Embryonic facial prominence (tissue), 1 donor: Measurements from ENCODE around the gene FGGY.
"Not testable (repeated sequence)": the region's sequence is repeated elsewhere in the genome, so short reads cannot be mapped to it uniquely, and the experiment has no call there.

ENCODE experiments used
- DNase-seq: peaks from one replicate; pipeline ENCODE4 v3.0.0-alpha.2; 2016; ENCODE audit errors: extremely low spot score

Gene FGGY

DNA sequence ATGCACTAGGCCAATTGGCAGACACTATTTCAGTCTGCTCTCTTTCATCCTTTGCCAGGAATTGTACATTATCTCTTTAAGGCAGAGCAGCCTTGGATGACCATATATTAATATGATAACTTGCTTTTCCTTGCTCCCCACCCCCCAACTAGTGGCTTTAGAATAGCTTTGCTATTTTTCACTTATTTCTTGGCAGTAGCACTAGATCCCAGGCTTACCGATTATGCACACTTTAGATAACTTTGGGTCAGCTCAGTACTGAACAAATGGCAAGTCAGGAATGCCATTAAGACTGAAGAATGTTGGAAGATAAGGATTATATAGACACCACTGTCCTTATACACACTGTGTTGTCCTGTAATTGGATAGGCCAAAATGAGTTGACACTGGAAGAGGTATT is 146.4 kb downstream of the FGGY start:
- DNase-seq = no peak

DNA sequence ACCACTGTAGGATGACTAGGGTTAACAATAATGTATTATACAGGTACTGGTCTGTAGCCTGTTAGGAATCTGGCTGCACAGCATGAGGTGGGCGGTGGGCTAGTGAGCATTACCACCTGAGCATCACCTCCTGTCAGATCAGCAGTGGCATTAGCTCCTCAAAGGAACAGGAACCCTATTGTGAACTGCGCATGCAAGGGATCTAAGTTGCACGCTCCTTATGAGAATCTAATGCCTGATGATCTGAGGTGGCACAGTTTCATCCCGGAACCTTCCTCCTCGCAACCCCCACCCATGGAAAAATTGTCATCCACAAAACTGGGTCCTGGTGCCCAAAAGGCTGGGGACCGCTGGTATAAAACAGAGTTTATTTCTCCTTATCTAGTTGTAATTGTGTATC is 147.6 kb downstream of the FGGY start:
- no peak for DNase-seq

DNA sequence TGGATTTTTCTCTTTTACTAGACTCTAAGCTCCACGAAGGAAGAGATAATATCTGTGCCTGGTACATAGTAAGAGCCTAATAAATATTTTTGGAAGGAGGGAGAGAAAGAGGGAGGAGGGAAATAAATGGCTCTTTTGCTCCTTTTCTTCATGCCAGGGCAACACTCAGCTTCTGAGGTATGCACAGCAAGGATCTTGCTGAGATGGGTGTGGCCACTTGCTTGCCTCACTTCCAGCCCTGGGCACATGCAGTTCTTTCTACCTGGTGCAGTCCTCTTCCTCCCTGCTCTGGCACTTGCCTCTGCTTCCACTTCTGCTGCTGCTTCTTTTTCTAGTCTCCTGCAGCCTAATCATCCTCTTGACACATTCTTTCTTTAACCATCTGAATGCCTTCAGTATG is 148.1 kb downstream of the FGGY start:
- no peak for DNase-seq

DNA sequence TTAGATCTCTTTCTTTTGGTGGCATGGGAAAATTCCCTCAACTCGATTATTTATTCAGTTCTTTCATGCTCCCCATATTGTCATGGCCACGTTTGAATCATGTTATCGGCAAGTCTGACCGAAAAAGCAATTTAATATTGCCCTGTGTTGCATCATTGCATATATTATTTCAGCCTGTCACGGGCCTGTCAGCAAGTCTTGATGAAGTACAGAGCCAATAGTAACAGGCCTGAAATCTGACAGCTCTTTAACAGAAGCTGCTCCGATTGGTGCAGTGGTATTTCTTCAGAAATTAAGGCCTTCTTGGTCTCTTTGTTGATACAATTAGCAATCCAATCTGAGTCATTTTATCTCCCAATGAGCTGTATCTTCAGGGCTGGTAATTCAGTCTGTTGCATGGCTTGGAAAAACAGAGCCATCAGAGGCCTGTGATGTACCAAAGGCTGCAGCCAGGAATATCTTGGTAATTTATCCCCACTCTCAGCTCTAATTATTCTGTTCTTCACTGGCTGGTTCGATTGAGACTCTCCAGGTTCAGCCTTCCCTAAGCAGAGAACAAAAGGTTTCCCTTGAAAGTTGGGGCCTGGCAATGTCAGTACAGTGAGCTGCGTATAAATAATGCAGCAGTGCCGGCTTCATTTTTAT is 149.5 kb downstream of the FGGY start:
- no peak for DNase-seq

DNA sequence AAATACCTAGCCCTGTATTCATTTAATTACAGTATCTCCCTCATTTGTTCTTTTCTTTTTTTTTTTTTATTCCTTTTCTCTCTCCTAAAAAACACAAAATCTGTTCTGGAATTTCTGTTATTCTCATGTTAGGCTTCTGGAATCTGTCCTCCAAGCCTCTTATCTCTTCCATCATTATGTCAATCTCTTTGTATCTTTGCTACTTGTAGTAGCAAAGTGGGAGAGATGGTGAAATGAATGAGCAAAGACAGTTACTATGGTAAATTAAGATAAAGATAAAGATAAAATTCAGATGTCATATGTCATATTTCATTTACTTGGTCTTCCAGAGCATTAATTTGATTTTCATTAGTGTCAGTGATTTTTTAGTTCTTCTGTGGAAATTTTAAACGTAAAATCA is 155.1 kb downstream of the FGGY start:
- no peak for DNase-seq

DNA sequence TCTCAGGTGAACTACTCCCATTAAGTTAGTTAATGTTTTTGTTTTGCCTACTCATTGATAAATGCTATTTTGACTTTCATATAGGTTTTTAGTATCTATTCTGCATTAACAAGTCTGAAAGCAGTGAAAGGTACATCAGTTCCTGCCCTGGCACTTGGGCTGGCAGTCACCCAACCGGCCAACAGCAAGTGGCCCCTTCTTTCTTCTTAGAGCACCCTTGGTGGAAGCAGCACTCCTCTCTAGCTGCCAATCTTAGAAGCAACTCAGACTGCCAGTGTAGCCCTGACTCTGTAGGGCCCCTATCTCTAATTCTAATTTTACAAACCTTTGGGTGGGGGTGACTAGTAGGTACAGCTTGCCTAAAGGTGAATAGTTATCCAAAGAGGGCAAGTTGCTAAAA is 155.7 kb downstream of the FGGY start:
- DNase-seq = no peak

DNA sequence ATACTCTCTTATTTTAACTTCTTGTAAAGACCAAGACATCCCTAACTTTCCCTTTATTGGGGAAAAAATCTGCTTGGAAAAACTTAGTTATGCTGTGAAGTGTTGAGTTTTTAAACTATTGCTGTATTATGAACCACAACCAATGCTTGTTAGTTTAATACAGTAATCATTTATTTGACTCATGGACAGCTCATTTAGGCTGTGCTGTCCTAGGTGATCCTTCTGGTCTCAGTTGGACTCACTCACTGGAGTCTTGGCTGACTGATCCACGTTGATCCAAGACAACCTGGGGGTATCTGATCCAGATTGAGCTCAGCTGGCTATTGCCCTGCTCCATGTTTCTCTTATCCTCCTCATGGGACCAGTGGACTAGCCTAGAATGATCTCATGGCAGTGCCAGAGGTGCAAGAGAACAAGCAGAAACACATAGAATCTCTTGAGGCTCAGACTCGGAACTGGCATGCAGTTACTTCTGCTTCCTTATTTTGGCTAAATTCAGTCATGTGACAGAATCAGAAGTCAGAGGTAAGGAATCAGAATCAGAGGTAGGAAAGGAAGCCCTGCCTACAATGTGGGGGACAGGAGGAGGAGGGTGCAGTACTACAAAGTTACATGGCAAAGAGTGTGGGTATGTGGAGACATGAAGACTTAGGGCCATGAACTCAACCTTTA is 156.5 kb downstream of the FGGY start:
- DNase-seq = no peak

DNA sequence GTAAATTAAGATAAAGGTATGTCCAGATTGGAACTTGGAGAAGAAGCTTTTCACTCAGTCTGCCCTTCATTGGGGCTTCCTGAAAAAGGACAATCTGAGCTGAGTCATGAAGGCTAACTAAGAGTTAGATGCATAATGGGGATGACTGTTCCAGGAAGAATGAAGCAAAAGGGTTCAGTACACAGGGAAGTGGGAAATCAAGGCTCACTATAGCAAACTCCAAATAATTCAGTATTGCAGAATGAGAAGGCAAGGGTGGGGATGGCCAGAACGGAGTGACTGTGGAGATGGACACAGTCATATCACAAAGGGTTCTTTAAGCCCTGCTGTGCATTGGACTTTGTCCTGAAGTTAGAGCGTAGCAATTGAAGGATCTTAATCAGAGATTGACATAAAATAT is 158.3 kb downstream of the FGGY start:
- no peak for DNase-seq

DNA sequence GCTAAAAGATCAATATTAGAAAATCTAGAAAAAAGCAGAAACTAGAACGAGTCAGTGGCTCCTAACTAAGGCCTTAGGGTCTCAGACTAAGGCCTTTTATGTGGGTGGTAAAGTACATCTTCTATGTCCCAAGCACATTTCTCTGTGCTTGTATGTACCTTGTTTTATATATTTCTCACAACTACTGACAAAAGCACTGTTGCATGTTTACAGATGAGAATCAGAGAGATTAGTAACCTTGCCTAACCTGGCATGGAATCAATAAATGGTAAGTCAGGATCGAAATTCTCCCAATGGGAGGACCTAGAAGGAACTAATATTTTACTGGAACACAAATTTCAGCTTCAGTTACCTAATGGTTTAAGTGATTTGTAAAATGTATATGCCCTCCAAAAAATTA is 160.9 kb downstream of the FGGY start:
- no peak for DNase-seq

DNA sequence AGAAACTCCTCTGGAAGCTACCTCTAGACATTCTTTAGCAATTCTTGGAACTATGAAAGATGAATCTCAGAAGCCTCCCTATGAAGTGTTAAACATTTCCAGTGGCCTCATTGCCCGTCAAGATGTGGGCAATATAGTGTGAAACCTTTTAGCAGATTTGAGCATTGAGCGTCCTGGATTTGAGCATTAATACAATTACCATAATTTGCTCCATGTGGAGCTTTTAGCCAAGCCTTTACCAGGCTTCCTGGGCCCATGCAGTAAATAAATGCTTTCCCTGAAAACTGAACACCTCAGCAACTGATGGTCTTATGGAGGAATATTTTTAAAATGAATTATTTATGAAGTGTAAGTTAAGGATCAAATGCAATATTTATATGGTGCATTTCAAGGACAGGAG is 162.0 kb downstream of the FGGY start:
- no peak for DNase-seq

DNA sequence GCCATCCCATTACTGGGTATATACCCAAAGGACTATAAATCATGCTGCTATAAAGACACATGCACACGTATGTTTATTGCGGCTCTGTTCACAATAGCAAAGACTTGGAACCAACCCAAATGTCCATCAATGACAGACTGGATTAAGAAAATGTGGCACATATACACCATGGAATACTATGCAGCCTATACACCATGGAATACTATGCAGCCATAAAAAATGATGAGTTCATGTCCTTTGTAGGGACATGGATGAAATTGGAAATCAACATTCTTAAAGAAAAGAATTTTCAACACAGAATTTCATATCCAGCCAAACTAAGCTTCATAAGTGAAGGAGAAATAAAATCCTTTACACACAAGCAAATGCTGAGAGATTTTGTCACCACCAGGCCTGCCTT is 166.0 kb downstream of the FGGY start:
- not testable (repeated sequence) for DNase-seq

DNA sequence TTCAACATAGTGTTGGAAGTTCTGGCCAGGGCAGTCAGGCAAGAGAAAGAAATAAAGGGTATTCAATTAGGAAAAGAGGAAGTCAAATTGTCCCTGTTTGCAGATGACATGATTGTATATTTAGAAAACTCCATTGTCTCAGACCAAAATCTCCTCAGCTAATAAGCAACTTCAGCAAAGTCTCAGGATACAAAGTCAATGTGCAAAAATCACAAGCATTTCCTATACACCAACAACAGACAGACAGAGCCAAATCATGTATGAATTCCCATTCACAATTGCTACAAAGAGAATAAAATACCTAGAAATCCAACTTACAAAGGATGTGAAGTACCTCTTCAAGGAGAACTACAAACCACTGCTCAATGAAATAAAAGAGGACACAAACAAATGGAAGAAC is 168.6 kb downstream of the FGGY start:
- not testable (repeated sequence) for DNase-seq

DNA sequence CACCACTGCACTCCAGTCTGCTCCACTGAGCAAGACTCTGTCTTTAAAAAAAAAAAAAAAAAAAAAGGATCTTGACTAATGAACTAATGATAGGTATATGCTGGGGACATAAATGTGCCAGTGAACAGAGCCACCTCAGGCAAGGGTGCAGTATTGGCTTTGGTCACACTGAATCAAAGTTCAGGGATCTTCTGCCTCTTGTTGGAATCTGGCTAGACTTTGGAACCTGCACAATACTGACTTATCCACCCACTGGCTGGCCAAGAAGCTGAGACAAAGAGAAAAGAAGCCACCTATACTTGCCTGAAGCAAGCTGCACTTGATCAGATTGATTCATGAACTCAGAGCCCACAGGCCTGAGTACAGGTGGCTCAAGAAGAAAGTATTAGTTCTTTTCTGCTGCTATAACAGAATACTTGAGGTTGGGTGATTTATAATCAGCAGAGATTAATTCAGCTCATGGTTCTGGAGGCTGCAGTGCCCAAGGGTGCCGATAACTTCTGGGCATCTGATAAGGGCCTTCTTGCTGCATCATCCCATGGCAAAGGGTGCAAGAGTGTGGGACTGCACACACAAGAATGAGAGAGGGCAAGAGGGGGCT is 172.0 kb downstream of the FGGY start:
- DNase-seq = no peak

DNA sequence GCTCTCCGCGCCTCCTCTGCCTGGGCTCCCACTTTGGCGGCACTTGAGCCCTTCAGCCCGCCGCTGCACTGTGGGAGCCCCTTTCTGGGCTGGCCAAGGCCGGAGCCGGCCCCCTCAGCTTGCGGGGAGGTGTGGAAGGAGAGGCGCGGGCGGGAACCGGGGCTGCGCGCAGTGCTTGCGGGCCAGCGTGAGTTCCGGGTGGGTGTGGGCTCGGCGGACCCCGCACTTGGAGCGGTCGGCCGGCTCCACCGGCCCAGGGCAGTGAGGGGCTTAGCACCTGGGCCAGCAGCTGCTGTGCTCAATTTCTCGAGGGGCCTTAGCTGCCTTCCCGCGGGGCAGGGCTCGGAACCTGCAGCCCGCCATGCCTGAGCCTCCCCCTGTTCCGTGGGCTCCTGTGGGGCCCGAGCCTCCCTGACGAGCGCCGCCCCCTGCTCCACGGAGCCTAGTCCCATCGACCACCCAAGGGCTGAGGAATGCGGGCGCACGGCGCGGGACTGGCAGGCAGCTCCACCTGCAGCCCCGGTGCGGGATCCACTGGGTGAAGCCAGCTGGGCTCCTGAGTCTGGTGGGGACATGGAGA is 175.2 kb downstream of the FGGY start:
- DNase-seq = not testable (repeated sequence)

DNA sequence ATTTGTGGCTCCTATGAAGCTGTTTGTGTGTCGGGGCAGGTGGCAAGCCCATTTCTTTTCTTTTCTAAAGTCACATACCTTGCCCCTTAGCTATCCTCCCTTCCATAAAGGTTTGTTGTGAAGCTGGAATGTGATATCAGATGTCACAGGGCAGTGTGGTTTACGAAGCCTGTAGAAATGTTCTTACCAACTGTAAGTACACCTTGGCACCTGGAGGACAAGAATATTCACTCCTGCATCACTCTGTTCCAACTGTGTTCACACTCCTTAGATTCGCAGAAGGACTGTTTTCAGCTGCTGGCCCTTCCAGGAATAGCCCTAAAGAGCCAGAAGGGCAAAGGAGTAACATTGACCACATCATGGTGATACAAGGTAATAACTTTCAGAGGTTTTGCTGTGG is 176.9 kb downstream of the FGGY start:
- no peak for DNase-seq

DNA sequence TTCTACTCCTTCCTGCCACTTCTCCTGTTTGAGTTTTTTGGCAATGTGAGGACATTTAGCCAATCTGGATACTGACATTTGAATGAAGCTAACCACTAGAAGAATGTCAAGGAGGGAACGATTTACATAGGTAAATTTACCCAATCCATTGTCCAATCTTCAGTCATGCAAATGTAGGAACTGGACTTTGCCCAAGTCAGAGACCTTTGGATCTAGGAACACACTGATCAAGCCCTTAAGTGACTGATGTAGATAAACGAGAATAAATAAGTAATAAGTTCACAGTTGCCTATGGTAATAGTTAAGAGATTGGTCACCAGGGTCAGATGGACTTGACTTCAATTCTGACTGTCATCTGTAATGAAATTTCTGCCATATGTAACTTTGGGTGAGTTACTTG is 177.6 kb downstream of the FGGY start:
- no peak for DNase-seq

DNA sequence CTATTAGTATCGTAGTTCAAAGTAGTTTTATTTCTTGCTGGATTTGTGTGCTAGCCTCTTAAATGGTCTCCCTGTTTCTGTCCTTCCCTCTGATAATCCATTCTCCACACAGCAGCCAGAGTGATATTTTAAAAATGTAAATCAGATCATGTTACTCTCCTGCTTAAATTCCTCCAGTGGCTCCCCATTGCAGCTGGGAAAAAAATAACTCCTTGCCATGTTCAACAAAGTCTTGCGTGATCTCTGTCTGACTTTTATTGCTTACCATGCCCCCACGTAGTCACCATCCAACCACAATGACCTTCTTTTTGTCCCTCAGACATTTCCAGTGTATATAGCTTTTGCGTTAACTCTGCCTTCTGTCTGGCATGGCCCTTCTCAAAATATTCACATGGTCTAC is 178.8 kb downstream of the FGGY start:
- DNase-seq = no peak

DNA sequence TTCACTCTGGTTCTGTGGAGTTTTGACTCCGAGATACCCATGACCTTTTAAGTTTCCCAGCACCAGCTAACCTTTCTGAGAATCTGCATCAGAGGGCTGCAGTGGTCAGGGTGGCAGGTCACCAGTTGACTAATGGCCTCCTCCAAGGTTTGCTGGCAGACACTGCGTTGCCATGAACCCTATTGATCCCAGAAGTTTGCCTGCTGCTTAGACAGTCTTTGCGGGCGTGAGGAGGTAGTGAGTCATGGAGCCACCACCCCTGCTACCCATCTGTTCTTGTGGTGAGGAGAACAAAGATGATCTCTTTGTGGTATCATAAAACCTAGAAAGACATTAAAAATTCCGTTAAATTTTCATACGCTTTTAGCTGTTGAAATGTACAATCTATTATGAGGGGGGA is 180.4 kb downstream of the FGGY start:
- no peak for DNase-seq

DNA sequence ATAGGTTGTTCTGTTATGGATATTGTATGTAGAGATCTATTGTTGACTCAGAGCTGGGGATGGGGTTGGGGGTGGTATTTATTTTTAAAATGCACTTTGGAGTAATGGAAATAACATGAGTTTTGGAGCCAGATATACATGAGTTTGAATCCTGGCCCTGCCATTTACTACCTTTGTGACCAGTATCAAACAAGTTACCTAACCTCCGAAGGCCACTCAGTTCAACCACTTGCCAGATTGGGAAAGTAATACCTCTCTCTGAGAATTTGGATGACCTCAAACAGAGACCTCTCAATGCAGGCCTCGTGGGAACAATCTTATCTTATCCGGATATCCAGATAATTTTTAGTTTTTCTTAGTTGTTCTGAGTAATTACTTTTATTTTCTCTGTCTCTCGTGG is 181.0 kb downstream of the FGGY start:
- no peak for DNase-seq

DNA sequence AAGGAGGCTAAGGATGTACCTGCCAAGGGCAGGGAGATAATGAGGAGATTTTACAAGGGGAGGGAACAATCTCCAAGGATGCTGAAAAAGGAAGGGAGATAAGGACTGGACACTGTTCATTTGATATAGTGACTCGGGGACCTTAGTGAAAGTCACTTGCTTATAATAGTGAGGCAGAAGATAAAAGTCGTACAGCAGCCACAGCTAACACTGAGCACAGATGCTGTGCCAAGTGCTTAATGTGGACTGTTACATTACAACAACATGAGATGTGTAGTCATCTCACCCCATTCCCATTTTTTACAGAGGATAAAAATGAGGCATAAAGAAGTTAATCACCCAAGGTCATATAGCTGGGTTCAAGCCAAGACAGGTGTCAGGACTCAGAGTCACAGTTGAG is 181.9 kb downstream of the FGGY start:
- DNase-seq = no peak

DNA sequence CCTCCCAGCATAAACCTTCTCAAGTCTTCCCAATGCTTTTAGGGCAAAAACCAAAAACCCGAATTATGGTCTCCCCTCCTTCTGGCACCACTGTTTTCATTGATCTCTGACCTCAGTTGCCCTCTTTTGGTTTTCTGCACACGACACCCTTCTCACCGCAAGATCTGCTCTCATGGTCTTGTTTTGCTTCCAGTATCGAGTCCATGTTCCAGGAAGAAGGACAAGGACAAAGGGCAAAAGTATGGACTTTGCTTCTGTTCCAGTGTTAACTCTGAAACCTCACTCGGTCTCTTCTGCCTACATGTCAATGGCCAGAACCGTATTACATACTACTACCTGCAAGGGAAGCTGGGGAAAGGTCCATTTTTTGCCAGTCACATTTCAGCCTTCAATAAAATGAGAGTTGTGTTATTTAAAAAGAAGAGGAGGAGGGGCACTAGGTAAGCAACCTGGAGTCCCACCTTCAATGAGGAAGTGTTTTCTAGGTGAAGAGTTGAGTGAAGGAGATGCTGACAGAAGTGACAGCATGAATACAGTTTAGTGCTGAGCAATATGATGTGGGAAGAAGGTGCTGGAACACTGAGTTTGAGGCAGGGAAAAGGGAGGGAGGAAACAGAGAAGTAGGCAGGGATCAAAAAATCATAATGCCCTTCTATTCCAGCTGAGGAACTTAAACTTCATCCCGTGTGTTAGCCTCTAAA is 183.4 kb downstream of the FGGY start:
- no peak for DNase-seq

DNA sequence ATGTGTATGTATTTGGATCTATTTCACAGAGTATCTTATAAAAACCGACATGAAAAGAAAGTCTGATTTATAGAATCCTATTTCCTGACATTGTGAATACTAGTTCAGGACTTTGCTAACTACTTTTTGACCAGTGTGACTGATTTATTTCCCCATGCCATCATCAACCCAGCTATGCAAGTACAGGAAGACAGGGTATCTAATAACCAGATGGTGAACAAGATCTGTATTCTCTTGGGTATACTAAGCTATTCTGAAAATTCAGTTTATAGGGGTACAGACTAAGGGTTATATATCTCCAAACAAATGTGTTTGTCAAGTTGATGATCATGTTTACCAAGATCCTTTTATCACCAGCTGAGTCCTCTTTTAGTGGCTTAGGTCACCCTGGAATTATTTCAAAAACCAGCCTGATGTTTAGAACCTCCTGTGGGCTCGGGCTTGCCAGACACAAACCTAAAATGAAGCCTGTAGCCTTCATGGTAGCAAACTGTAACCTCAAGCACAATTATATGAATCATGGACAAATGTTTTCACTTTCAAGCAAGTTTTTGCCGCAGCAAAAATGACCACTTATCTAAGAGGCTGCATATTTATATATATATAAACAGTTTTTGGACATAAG is 185.1 kb downstream of the FGGY start:
- no peak for DNase-seq
